GM12864 (cell line): ENCODE measurements around the gene SLC13A3.

Source experiments
- DNase-seq: peaks from one replicate; pipeline ENCODE4 v3.0.0-alpha.2; 2011; ENCODE audit warnings: low read depth
- H3K4me3 ChIP-seq: 2 replicates; pipeline ENCODE4 v1.5.1; 2011; ENCODE audit warnings: mild to moderate bottlenecking, low read depth, low read length, control low read depth
- CTCF ChIP-seq: IDR thresholded peaks from 2 replicates; pipeline ENCODE4 v1.5.1; 2011; ENCODE audit warnings: low read depth, mild to moderate bottlenecking, moderate library complexity, low read length, control low read depth, inconsistent platforms; ENCODE audit errors: missing control alignments

SLC13A3 gene

DNA sequence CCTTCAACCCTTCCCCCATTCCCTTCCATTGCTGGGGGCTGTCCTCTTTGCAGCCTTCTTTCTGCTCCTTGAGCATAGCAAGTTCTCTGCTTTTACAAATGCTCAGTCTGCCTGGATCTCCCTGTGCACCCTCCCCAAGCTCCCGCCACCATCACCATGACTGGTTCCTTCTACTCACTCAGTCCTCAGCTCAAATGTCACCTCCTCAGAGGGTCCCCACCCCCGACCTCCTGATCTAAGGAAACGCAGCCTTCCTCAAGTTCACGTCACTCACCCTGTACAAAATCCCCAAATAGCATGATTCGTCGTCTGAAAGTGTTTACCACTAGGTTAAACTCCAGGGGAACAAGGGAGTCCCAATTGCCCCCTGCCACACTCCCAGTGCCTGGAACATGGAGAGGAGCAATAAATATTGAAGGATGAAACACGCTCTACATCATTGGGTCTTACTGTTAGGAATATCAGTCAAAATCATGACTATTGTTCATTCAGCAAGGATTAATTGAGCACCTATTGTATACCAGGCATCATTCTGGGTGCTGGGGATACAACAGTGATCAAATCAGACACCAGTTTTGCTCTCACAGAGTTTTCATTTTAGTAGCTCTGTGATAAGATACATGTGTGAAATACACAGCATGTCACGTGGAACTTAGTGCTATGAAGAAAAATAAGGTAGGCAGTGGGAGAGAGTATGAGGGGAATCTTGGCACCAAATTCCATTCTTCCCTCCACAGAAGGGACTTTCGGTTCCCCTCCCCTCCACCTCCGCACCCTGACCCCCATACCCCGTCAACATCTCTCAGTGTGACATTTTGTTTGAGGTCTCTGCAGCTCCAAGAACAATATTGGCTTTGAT, 22.4 kb upstream of the SLC13A3 start:
- no peak for TF ChIP-seq CTCF
- no peak overlapping the region for H3K4me3 ChIP-seq
- DNase-seq: no peak

DNA sequence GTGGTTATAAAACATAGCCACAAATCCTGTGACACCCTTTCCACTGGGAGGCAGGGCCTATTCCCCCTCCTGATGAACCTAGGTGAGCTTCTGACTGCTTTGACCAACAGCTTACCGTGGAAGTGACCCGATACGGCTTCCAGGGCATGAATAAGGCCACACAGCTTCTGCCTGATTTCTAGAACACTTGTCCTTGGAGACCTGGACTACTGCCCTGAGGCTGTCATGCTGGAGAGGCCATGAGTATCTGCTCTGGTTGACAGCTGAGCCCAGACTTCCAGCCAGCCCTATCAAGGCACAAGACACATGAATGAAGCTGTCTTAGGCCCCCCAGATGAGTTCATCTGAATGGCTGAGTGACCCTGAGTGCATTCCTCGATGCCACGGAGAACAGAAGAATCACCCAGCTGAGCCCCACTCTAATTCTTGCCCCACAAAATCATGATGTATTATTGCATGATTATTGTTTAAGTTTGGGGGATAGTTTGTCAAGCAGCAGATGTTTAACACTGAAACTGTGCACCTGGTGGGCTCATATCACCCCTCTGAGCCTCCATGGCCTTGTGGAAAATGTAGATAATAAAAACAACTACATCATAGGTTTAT, 21.4 kb upstream of the SLC13A3 start:
- H3K4me3 ChIP-seq: no peak overlapping the region
- no peak for TF ChIP-seq CTCF
- no peak for DNase-seq

- TF ChIP-seq CTCF: no peak
- no peak overlapping the region for H3K4me3 ChIP-seq
- DNase-seq: no peak
Observed at GRCh38 chr20:46671866-46672542, 20.7 kb upstream of the SLC13A3 start.

- no peak for TF ChIP-seq CTCF
- H3K4me3 ChIP-seq: no peak overlapping the region
- no peak for DNase-seq
Observed at GRCh38 chr20:46670585-46671584, 19.6 kb upstream of the SLC13A3 start.

DNA sequence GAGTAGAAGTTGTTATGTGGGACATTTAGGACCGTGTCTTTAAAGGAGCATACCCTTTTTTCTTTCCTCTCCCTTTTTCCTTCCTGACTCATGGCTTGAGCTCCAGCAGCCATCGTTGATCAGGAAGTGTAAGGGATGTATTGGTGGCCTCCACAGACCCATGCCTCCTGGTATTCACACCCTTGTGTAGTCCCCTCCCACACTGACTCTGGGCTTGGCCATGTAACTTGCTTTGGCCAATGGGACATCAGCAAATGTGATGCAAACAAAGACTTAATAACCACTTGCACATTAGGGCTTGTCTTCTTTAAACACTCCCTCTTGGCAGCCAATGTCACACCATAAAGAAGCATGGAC, 18.9 kb upstream of the SLC13A3 start:
- H3K4me3 ChIP-seq: no peak overlapping the region
- no peak for TF ChIP-seq CTCF
- no peak for DNase-seq

DNA sequence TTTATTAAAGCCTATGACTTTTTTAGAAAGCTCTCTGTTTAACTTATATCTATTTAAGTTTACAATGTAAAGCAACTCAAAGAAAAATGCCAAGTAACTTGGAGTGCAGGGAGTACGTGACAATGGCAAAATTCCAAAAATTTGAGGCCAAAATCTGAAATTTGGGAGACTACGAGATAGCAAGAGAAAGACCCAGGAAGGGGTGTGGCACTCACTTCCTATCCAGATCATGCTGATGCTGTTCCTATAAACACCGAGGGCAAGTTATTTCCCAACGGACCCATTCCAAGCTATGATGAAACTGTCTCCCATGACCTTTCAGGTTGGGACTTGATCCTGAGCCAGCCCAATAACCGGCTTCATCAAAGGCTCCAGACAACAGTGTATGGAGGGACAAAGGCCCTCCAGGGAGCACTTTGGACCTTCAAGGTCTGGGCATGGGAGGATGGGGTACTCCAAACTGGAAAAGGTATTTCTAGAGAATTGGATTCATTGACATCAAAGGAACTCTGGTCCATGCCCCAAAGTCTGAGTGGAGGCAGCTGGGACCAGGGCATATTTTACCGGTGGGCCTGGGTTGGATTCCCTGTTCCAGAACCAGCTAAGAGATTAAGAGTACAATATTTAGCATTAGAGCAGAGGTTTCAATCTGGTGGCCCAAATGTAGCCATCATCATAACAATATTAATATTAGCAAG, 15.7 kb upstream of the SLC13A3 start:
- no peak for DNase-seq

More for the DNA sequence above, 15.7 kb upstream of the SLC13A3 start:
- no peak overlapping the region for H3K4me3 ChIP-seq
- TF ChIP-seq CTCF: no peak
